Measurements from ENCODE around the gene GUK1. TPM values are rescaled to one million over a fixed set of nuclear protein-coding genes. Genes with fewer than 3 reads are reported as not detected.
A peak's percentile ranks its signal among the peaks of the same experiment; 100 is the strongest.

GUK1 gene
- total and polyA plus RNA-seq, 2 experiments from 2014 or later: 324 to 554 TPM

DNA sequence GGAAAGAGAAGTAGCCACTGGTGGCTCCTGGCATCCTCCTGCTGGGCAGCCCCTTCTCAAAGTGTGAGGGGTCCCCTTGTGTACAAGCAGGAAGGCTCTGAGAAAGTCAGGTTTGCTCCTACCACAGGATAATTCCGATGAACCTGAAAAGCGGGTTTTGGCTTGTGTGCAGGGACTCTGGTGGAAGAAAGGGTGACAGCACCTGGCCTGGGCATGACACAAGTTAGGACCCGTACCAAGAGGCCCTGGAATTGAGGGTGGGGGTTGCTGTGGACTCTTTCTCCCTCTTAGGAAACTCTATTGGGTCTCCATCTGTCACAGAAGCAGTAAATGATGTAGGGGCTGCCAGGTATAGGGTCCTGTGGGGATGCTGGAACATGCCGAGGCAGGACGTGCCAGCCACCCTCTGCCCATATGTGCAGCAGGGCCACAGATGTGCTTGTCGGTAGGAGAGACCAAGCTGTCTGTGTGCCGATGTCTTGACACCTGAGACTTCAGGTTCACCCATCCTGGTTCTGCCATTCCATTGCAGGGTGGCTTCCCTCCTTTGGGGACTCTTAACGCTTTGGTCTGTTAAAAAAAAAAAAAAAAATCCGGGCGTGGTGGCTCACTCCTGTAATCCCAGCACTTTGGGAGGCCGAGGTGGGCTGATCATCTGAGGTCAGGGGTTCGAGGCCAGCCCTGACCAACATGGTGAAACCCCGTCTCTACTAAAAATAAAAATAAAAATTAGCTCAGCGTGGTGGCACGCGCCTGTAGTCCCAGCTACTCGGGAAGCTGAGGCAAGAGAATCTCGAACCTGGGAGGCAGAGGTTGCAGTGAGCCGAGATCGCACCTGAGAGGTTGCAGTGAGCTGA, 46.8 kb upstream of the GUK1 start:
- Histone ChIP-seq H3K9ac (no peak overlapping the region), H3K4me3 (no peak overlapping the region), H3K27me3 (replicated peaks; ENCODE audit: insufficient read depth) (no peaks in the 10 kb centered on the region), H3K79me2 (ENCODE audit: insufficient read depth) (peaks cover 100% of the 10 kb centered on the region), H3K9me2 (ENCODE audit: insufficient read depth) (no peaks in the 10 kb centered on the region), H2AFZ (no peak overlapping the region), H3K27ac (no peak overlapping the region), H3K4me1 (ENCODE audit: insufficient read depth) (peaks cover 50% of the 10 kb centered on the region), H3K4me2 (ENCODE audit: unreplicated experiment) (no peak overlapping the region), H3K9me3 (ENCODE audit: low read depth) (no peaks in the 10 kb centered on the region), H4K20me1 (ENCODE audit: insufficient read depth) (peaks cover 78% of the 10 kb centered on the region), H3F3A (ENCODE audit: insufficient read depth) (peaks cover 36% of the 10 kb centered on the region), H3K36me3 (ENCODE audit: low read depth) (peaks cover 12% of the 10 kb centered on the region; the same call in 1 of the 2 replicates)
- WGBS, 2 experiments (ENCODE audit: low coverage in 1 of 2, low lambda C conversion rate in 2 of 2, missing lambda C conversion rate in 2 of 2): 94 to 95% methylated on average over 20 of the region's 20 CpGs
- in situ Hi-C loops (cut with MboI): no loop called here
- TF ChIP-seq EZH2 (IDR thresholded peaks at IDR 0.05; ENCODE audit: insufficient read depth, poor library complexity, severe bottlenecking) (no peak), EZH2phosphoT487 (IDR thresholded peaks at IDR 0.05; ENCODE audit: insufficient read depth, low read depth) (no peak)
- DNase-seq: no peak

DNA sequence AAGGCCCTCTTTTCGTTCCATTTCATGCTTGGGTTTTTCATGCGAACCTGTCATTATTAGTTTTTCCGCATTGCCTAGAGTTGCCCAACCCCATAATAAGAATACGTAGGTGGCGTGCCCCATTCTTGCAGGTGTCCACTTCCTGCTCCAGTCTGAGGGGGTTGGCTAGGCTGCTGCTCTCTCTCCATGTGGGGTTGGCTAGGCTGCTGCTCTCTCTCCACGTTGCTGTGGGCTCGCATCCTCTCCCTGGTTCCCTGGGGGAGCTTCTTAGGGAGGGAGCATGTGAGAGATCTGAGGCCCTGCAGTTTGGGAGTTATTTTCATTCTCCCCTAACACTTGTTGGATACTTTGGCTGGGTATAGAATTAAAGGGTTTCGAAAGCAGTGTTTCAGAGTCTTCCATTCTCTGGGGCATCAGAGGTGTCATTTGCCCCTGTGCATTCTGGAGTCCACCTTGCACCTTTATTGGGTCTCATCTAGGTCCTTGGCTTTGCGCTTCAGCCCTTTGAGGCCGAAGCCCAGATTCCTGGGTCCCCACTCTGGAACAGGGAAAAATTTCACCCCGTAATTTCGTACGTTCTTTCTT, 45.6 kb upstream of the GUK1 start:
- Histone ChIP-seq H2AFZ (no peak overlapping the region), H3K4me1 (ENCODE audit: insufficient read depth) (peaks cover 38% of the 10 kb centered on the region), H4K20me1 (ENCODE audit: insufficient read depth) (peaks cover 70% of the 10 kb centered on the region), H3F3A (ENCODE audit: insufficient read depth) (peaks cover 37% of the 10 kb centered on the region), H3K9me3 (ENCODE audit: low read depth) (no peaks in the 10 kb centered on the region), H3K9me2 (ENCODE audit: insufficient read depth) (no peaks in the 10 kb centered on the region), H3K4me2 (ENCODE audit: unreplicated experiment) (no peak overlapping the region), H3K4me3 (no peak overlapping the region), H3K79me2 (ENCODE audit: insufficient read depth) (peaks cover 100% of the 10 kb centered on the region), H3K27me3 (replicated peaks; ENCODE audit: insufficient read depth) (no peaks in the 10 kb centered on the region), H3K27ac (no peak overlapping the region), H3K9ac (no peak overlapping the region), H3K36me3 (ENCODE audit: low read depth) (peaks cover 19% of the 10 kb centered on the region; the same call in 1 of the 2 replicates)
- DNase-seq: no peak
- in situ Hi-C loops (cut with MboI): no loop called here
- 94 to 96% methylated on average over 13 of the region's 13 CpGs for WGBS, 2 experiments (ENCODE audit: low coverage in 1 of 2, low lambda C conversion rate in 2 of 2, missing lambda C conversion rate in 2 of 2)
- TF ChIP-seq EZH2 (IDR thresholded peaks at IDR 0.05; ENCODE audit: insufficient read depth, poor library complexity, severe bottlenecking) (no peak), EZH2phosphoT487 (IDR thresholded peaks at IDR 0.05; ENCODE audit: insufficient read depth, low read depth) (no peak)

DNA sequence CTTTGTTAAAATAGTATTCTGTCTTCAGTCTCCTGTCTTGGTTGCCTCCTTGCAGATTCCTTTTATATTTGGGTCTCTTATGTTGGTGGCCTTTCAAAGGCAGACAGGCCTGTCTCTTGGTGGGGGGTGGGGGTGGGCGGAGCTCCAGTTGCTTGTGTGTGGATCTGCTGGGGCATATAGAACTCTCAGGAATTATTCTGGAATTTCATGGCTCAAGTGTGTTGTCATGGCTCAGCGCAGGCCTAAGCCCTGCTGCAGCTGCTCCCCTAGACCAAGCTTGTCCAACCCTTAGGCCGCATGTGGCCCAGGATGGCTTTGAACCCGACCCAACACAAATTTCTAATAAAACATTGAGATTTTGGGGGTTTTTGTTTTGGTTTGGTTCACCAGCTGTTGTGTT, 44.9 kb upstream of the GUK1 start:
- H3K4me2 ChIP-seq (ENCODE audit: unreplicated experiment): no peak overlapping the region
- peaks cover 20% of the 10 kb centered on the region; the same call in 1 of the 2 replicates for H3K36me3 ChIP-seq (ENCODE audit: low read depth)
- in situ Hi-C loops (cut with MboI): no loop called here
- H3K4me3 ChIP-seq: no peak overlapping the region
- WGBS, 2 experiments (ENCODE audit: low coverage in 1 of 2, low lambda C conversion rate in 2 of 2, missing lambda C conversion rate in 2 of 2): 100% methylated on average over 4 of the region's 4 CpGs
- H2AFZ ChIP-seq: no peak overlapping the region
- no peak for DNase-seq
- H3K4me1 ChIP-seq (ENCODE audit: insufficient read depth): peaks cover 31% of the 10 kb centered on the region
- H3K9me3 ChIP-seq (ENCODE audit: low read depth): no peaks in the 10 kb centered on the region
- H3F3A ChIP-seq (ENCODE audit: insufficient read depth): peaks cover 40% of the 10 kb centered on the region
- no peaks in the 10 kb centered on the region for H3K9me2 ChIP-seq (ENCODE audit: insufficient read depth)
- peak overlapping the region; percentile 36; the same call in 1 of the 2 replicates for H3K27ac ChIP-seq
- TF ChIP-seq EZH2 (IDR thresholded peaks at IDR 0.05; ENCODE audit: insufficient read depth, poor library complexity, severe bottlenecking): no peak
- TF ChIP-seq EZH2phosphoT487 (IDR thresholded peaks at IDR 0.05; ENCODE audit: insufficient read depth, low read depth): no peak
- H4K20me1 ChIP-seq (ENCODE audit: insufficient read depth): peaks cover 64% of the 10 kb centered on the region
- no peak overlapping the region for H3K9ac ChIP-seq
- H3K27me3 ChIP-seq (replicated peaks; ENCODE audit: insufficient read depth): no peaks in the 10 kb centered on the region
- H3K79me2 ChIP-seq (ENCODE audit: insufficient read depth): peaks cover 100% of the 10 kb centered on the region

DNA sequence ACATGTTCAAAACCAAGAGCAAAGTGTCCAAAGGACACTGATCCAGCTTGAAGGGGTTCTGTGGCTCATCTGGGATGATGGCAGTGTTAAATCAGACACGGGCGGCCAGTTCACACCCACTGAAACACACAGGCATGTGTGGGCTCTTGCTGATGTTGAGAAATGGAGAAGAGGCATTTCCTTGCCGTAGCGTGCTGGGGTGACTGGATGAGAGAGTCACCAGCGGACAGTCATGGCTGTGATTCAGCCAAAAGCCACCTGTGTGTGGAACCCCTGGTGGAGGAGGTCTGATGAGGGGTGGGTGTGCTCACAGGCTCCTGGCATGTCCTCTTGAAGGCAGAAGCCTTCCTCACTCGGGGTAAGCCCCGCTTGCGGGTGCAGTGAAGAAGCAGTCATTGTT, 44.1 kb upstream of the GUK1 start:
- in situ Hi-C loops (cut with MboI): no loop called here
- peak; percentile 60 for DNase-seq
- Histone ChIP-seq H3K9me3 (ENCODE audit: low read depth) (no peaks in the 10 kb centered on the region), H3K36me3 (ENCODE audit: low read depth) (peaks cover 20% of the 10 kb centered on the region; the same call in 1 of the 2 replicates), H3K4me1 (ENCODE audit: insufficient read depth) (peaks cover 24% of the 10 kb centered on the region), H3K79me2 (ENCODE audit: insufficient read depth) (peaks cover 100% of the 10 kb centered on the region), H3K9ac (no peak overlapping the region), H4K20me1 (ENCODE audit: insufficient read depth) (peaks cover 56% of the 10 kb centered on the region), H3K27ac (peak overlapping the region; percentile 36), H3K27me3 (replicated peaks; ENCODE audit: insufficient read depth) (no peaks in the 10 kb centered on the region), H3F3A (ENCODE audit: insufficient read depth) (peaks cover 42% of the 10 kb centered on the region), H3K4me2 (ENCODE audit: unreplicated experiment) (no peak overlapping the region), H3K9me2 (ENCODE audit: insufficient read depth) (no peaks in the 10 kb centered on the region), H2AFZ (no peak overlapping the region), H3K4me3 (no peak overlapping the region)
- TF ChIP-seq EZH2 (IDR thresholded peaks at IDR 0.05; ENCODE audit: insufficient read depth, poor library complexity, severe bottlenecking): no peak
- no peak for TF ChIP-seq EZH2phosphoT487 (IDR thresholded peaks at IDR 0.05; ENCODE audit: insufficient read depth, low read depth)
- 73 to 75% methylated on average over 8 of the region's 8 CpGs for WGBS, 2 experiments (ENCODE audit: low coverage in 1 of 2, low lambda C conversion rate in 2 of 2, missing lambda C conversion rate in 2 of 2)

Data from GM23248 (cell line).